Measurements from ENCODE around the gene USP48. TPM values are rescaled to one million over a fixed set of nuclear protein-coding genes. Genes with fewer than 3 reads are reported as not detected.

USP48 gene
- total RNA-seq, 4 donors from 2014 or later, result 23.5 to 51.9 (median 39.7) TPM

DNA sequence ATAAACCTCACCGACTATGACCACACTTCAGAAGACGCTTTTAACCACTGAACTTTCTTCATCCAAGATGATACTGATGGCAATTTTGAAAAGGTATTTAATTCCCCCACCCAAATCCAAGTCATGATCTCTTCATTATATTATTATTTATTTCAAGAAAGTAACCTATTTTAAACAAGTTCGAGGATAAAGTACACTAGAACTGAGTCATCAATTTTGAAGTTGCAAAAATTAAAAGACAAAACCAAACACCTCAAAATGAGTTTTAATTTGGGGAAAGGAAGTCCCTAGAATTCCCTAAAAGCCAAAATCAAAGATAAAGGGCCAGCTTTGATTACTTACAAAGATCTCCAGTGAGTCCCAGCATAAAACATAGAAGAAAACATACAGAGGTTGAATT, 58.4 kb downstream of the USP48 start:
- intact Hi-C loops (cut with DNase I), result no loop called here

DNA sequence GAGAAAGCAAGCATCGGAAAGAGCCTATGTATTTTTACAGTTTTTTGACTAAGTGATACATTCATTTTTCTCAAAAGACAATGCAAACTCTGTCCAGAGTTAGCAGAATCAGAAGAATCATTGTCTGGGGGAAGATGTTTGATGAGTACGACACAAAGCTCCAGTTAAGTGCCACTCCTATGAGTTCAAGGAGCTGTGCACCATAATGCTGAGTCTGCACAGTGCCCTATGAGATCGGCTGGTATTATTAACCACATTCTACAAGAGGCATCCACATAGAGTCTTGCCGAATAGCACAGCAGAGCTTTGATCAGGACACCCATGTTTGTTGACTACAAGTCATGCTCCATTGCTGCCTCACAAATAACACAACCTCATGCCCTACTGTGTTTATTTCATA, 58.9 kb downstream of the USP48 start:
- Histone ChIP-seq H3K27me3 (no peaks in the 10 kb centered on the region), H3K9me3 (no peaks in the 10 kb centered on the region), H3K4me3 (no peak overlapping the region), H3K27ac (no peak overlapping the region), H3K36me3 (peaks cover 4 to 98% (median 20%) of the 10 kb centered on the region in 3 donors), H3K4me1 (no peaks in the 10 kb centered on the region)
- no peak for TF ChIP-seq POLR2A (IDR thresholded peaks at IDR 0.05)
- no peak for DNase-seq
- intact Hi-C loops (cut with DNase I), result no loop called here
- 83 to 97% methylated on average over 4 of the region's 4 CpGs for WGBS, 2 donors

More for the DNA sequence above, 58.4 kb downstream of the USP48 start:
- no peak overlapping the region for H3K27ac ChIP-seq
- WGBS, 2 donors, result 87 to 90% methylated on average over 3 of the region's 3 CpGs
- H3K4me1 ChIP-seq, result no peaks in the 10 kb centered on the region
- H3K4me3 ChIP-seq, result no peak overlapping the region
- no peaks in the 10 kb centered on the region for H3K9me3 ChIP-seq
- peaks cover 4 to 98% (median 17%) of the 10 kb centered on the region in 3 donors for H3K36me3 ChIP-seq
- TF ChIP-seq, protein P1, sequence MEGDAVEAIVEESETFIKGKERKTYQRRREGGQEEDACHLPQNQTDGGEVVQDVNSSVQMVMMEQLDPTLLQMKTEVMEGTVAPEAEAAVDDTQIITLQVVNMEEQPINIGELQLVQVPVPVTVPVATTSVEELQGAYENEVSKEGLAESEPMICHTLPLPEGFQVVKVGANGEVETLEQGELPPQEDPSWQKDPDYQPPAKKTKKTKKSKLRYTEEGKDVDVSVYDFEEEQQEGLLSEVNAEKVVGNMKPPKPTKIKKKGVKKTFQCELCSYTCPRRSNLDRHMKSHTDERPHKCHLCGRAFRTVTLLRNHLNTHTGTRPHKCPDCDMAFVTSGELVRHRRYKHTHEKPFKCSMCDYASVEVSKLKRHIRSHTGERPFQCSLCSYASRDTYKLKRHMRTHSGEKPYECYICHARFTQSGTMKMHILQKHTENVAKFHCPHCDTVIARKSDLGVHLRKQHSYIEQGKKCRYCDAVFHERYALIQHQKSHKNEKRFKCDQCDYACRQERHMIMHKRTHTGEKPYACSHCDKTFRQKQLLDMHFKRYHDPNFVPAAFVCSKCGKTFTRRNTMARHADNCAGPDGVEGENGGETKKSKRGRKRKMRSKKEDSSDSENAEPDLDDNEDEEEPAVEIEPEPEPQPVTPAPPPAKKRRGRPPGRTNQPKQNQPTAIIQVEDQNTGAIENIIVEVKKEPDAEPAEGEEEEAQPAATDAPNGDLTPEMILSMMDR (IDR thresholded peaks at IDR 0.05), result no peak
- no peak for TF ChIP-seq POLR2A (IDR thresholded peaks at IDR 0.05)
- no peak for DNase-seq
- H3K27me3 ChIP-seq, result no peaks in the 10 kb centered on the region

DNA sequence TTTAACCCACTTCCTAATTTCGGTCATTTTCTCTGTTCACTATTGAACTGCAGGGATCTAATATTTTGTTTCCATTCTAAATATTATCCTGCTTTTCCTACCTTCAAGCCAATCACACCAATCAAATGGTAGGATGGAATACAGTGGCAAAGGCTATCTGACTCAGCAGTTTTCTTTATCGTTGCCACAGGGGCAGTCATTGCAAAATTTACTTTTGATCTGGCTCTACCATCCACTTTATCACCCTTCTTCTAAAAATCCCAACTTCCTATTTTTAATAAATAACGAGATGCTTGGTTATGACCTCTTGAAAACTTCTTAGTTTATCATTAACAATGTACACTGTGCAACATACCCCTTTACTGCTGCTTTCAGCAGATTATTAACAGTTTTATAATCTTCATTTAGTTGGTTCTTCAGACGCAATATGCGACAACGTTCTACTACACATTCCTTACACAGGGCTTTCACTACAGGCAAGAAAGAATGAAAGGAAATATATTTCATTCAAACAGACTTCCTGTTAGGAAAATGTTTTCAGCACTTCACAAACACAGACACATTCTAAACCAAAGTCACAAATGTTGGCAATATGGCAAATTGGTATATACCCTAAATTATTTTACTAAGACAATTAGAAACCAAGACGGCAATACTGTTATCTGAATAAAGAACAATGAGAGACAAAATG, 61.5 kb downstream of the USP48 start:
- Histone ChIP-seq H3K4me1 (no peaks in the 10 kb centered on the region), H3K36me3 (peaks cover 4 to 100% (median 20%) of the 10 kb centered on the region in 3 donors), H3K4me3 (no peak overlapping the region), H3K9me3 (no peaks in the 10 kb centered on the region), H3K27me3 (no peaks in the 10 kb centered on the region), H3K27ac (no peak overlapping the region)
- TF ChIP-seq POLR2A (IDR thresholded peaks at IDR 0.05), result no peak
- TF ChIP-seq, protein P1 (IDR thresholded peaks at IDR 0.05), result no peak
- WGBS, 2 donors, result 72 to 82% methylated on average over 7 of the region's 7 CpGs
- no peak for DNase-seq
- intact Hi-C loops (cut with DNase I), result no loop called here

DNA sequence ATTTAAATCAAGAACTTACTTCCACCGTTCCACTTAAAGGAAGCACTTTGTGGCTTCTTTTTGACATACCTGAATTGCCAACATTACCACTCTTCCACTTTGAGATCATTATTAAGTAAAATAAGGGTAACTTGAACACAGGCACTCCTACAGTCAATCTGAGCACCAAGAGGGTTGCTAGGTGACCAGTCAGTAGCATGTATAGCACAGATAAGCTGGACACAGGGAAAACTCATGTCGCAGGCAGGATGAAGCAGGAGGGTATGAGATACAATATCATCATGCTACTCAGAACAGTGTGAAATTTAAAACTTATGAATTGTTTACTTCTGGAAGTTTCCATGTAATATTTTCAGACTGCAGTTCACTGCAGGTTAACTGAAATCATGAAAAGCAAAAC, 66.8 kb downstream of the USP48 start:
- no peak for DNase-seq
- intact Hi-C loops (cut with DNase I), result no loop called here
- Histone ChIP-seq H3K4me1 (no peaks in the 10 kb centered on the region), H3K4me3 (no peak overlapping the region), H3K9me3 (no peaks in the 10 kb centered on the region), H3K27ac (no peak overlapping the region), H3K27me3 (no peaks in the 10 kb centered on the region), H3K36me3 (peaks cover 14 to 100% (median 35%) of the 10 kb centered on the region in 3 donors)
- WGBS, 2 donors, result 64 to 81% methylated on average over 2 of the region's 2 CpGs
- TF ChIP-seq, protein P1 (IDR thresholded peaks at IDR 0.05), result no peak
- TF ChIP-seq POLR2A (IDR thresholded peaks at IDR 0.05), result no peak

DNA sequence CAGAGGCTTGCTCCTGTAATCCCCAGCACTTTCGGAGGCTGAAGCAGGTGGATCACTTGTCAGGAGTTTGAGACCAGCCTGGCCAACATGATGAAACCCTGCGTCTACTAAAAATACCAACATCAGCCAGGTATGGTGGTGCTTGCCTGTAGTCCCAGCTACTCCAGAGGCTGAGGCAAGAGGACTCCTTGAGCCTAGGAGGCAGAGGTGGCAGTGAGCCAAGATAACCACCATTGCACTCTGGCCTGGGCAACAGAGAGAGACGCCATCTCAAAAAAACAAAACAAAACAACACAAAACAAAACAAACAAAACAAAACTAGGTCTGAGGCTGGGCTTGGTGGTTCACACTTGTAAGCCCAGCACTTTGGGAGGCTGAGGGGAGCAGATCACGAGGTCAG, 75.1 kb downstream of the USP48 start:
- 89 to 95% methylated on average over 4 of the region's 4 CpGs for WGBS, 2 donors
- peaks cover 0 to 95% (median 12%) of the 10 kb centered on the region in 3 donors for H3K36me3 ChIP-seq
- TF ChIP-seq, protein P1 (IDR thresholded peaks at IDR 0.05), result no peak
- TF ChIP-seq POLR2A (IDR thresholded peaks at IDR 0.05), result no peak

More for the DNA sequence above, 75.1 kb downstream of the USP48 start:
- Histone ChIP-seq H3K9me3 (no peaks in the 10 kb centered on the region), H3K4me3 (no peak overlapping the region), H3K27me3 (no peaks in the 10 kb centered on the region), H3K4me1 (peaks cover 0 to 4% (median 0%) of the 10 kb centered on the region in 3 donors), H3K27ac (no peak overlapping the region)
- no peak for DNase-seq
- intact Hi-C loops (cut with DNase I), result loop anchor here (10.0 kb wide), 1 partner anchor 257 kb away; no protein-coding TSS in a partner anchor

All from esophagus squamous epithelium (tissue), 5 donors.